Lower lobe of right lung (tissue), 2 donors: ENCODE measurements around the gene ZNF385C. TPM values are rescaled to one million over a fixed set of nuclear protein-coding genes. Genes with fewer than 3 reads are reported as not detected.
A peak's percentile ranks its signal among the peaks of the same experiment; 100 is the strongest.
"Not testable (repeated sequence)": the region's sequence is repeated elsewhere in the genome, so short reads cannot be mapped to it uniquely, and the experiment has no call there.

ENCODE experiments used
- ATAC-seq, 2 donors: fragments of 200-7000 bp; cut with Tn5 transposase; one replicate each; pipeline ENCODE4 v1.9.1; 2020 to 2022; ENCODE audit warnings: mild to moderate bottlenecking in 2 of 2, moderate library complexity in 2 of 2
- DNase-seq: peaks from one replicate; pipeline ENCODE4 v3.0.0-alpha.2; 2020
- H3K27ac ChIP-seq: fragments of 200-600 bp; one replicate; pipeline ENCODE4 v1.8.0; 2022
- H3K27me3 ChIP-seq: fragments of 200-600 bp; one replicate; pipeline ENCODE4 v1.8.0; 2022; ENCODE audit warnings: low read depth
- H3K36me3 ChIP-seq: fragments of 200-600 bp; one replicate; pipeline ENCODE4 v1.8.0; 2022; ENCODE audit warnings: mild to moderate bottlenecking
- H3K4me1 ChIP-seq: fragments of 200-600 bp; one replicate; pipeline ENCODE4 v1.8.0; 2022
- H3K4me3 ChIP-seq: fragments of 200-600 bp; one replicate; pipeline ENCODE4 v1.8.0; 2022; ENCODE audit warnings: mild to moderate bottlenecking
- H3K9me3 ChIP-seq: fragments of 200-600 bp; one replicate; pipeline ENCODE4 v1.8.0; 2022
- CTCF ChIP-seq: fragments of 200-600 bp; IDR thresholded peaks from one replicate; pipeline ENCODE4 v1.8.0; 2022; ENCODE audit warnings: antibody characterized with exemption, mild to moderate bottlenecking
- intact Hi-C: fragments of 100-400 bp; cut with DNase I; formaldehyde crosslinking; loops from one replicate; pipeline ENCODE4 v1.11.0; 2022
- total RNA-seq: library from RNA; stranded (reverse); fragmentation: NEBNext Ultra II Directional; extraction: Animal tissue kit (Norgen Biotek cat#: 25700); gene quantifications from one replicate; pipeline ENCODE4 v1.2.1, GENCODE V29; 2021
- donor health status: DM: no; HTN: yes; CAD: no; lungs with severe emphysema.

Gene ZNF385C
- total RNA-seq, 1 donor from 2014 or later, result 1.2 TPM

- TF ChIP-seq CTCF, result no peak
- ATAC-seq, result peak in 1 of 2 donors; percentile 4
- H3K36me3 ChIP-seq, result no peaks in the 10 kb centered on the region
- intact Hi-C loops, result no loop called here
- peak overlapping the region; percentile 79 for H3K4me3 ChIP-seq
- H3K9me3 ChIP-seq, result no peaks in the 10 kb centered on the region
- no peaks in the 10 kb centered on the region for H3K27me3 ChIP-seq
- peaks cover 63% of the 10 kb centered on the region for H3K4me1 ChIP-seq
- peak overlapping the region; percentile 89 for H3K27ac ChIP-seq
- DNase-seq, result no peak
Measured at GRCh38 chr17:42016411-42016831, 81.9 kb downstream of the ZNF385C start.

- H3K36me3 ChIP-seq, H3K9me3 ChIP-seq, H3K27me3 ChIP-seq, ATAC-seq, intact Hi-C loops, H3K27ac ChIP-seq, DNase-seq, H3K4me3 ChIP-seq: not testable (repeated sequence)
- peaks cover 77% of the 10 kb centered on the region for H3K4me1 ChIP-seq
Measured at GRCh38 chr17:42013740-42014139, 84.5 kb downstream of the ZNF385C start.

GRCh38 chr17:42012363-42012762 lies 85.9 kb downstream of the ZNF385C start:
- H3K4me3 ChIP-seq, H3K9me3 ChIP-seq, H3K36me3 ChIP-seq, DNase-seq, ATAC-seq, H3K27ac ChIP-seq, intact Hi-C loops, H3K27me3 ChIP-seq: not testable (repeated sequence)
- H3K4me1 ChIP-seq, result peaks cover 70% of the 10 kb centered on the region

GRCh38 chr17:42010898-42011516 lies 87.3 kb downstream of the ZNF385C start:
- no peaks in the 10 kb centered on the region for H3K27me3 ChIP-seq
- no peak overlapping the region for H3K27ac ChIP-seq
- peaks cover 66% of the 10 kb centered on the region for H3K4me1 ChIP-seq
- intact Hi-C loops, result no loop called here
- ATAC-seq, result no peak
- no peak overlapping the region for H3K4me3 ChIP-seq
- no peaks in the 10 kb centered on the region for H3K9me3 ChIP-seq
- H3K36me3 ChIP-seq, result no peaks in the 10 kb centered on the region
- no peak for TF ChIP-seq CTCF
- no peak for DNase-seq

GRCh38 chr17:42010266-42010680 lies 88.0 kb downstream of the ZNF385C start:
- H3K4me3 ChIP-seq, intact Hi-C loops, H3K27me3 ChIP-seq, H3K36me3 ChIP-seq, H3K9me3 ChIP-seq: not testable (repeated sequence)
- peak overlapping the region; percentile 28 for H3K27ac ChIP-seq
- ATAC-seq, result peak; percentile 55 to 69
- H3K4me1 ChIP-seq, result peaks cover 59% of the 10 kb centered on the region
- DNase-seq, result peak; percentile 54

GRCh38 chr17:42009170-42009569 lies 89.1 kb downstream of the ZNF385C start:
- intact Hi-C loops, result no loop called here
- H3K9me3 ChIP-seq, result no peaks in the 10 kb centered on the region
- no peak overlapping the region for H3K27ac ChIP-seq
- DNase-seq (no peak), ATAC-seq (peak in 1 of 2 donors; percentile 55)
- no peak for TF ChIP-seq CTCF
- H3K4me1 ChIP-seq, result peaks cover 55% of the 10 kb centered on the region
- H3K27me3 ChIP-seq, result no peaks in the 10 kb centered on the region
- no peak overlapping the region for H3K4me3 ChIP-seq
- H3K36me3 ChIP-seq, result no peaks in the 10 kb centered on the region

- H3K27me3 ChIP-seq, result no peaks in the 10 kb centered on the region
- H3K36me3 ChIP-seq, result peaks cover 31% of the 10 kb centered on the region
- H3K9me3 ChIP-seq, result no peaks in the 10 kb centered on the region
- ATAC-seq, result no peak
- no peak overlapping the region for H3K27ac ChIP-seq
- no peak for DNase-seq
- H3K4me3 ChIP-seq, result no peak overlapping the region
- intact Hi-C loops, result no loop called here
- no peak for TF ChIP-seq CTCF
- H3K4me1 ChIP-seq, result peaks cover 21% of the 10 kb centered on the region
Measured at GRCh38 chr17:42005166-42005565, 93.1 kb downstream of the ZNF385C start.
